ENCODE data around the gene BOC. TPM values are rescaled to one million over a fixed set of nuclear protein-coding genes. Genes with fewer than 3 reads are reported as not detected.

Gene BOC
- polyA plus RNA-seq, 1 donor from 2014 or later = 0.53 TPM

DNA sequence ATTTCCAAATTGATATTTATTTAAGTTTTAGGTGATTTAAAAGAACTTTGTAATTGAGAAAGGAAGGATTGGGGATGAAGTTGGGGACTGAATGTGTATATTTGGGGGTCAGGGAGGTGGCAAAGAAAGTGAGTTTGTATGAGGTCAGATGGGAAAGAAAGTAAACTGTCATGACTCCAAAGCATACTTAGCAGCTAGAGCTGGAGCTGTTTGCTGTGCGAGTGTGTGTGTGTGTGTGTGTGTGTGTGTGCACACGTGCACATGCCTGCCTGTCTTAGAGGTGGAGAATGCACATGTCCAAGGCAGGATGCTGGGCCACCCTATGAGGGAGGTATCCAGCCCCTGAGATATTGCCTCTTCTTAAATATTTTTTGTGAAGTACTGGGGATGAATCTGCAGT lies 21.0 kb downstream of the BOC start:
- H3K4me3 ChIP-seq (ENCODE audit: low read length) = no peak overlapping the region
- no peaks in the 10 kb centered on the region for H3K36me3 ChIP-seq (ENCODE audit: insufficient read depth, low read length)
- no peaks in the 10 kb centered on the region for H3K9me3 ChIP-seq (ENCODE audit: low read length)
- H3K9me2 ChIP-seq (ENCODE audit: insufficient read depth, low read length) = no peaks in the 10 kb centered on the region
- H4K20me1 ChIP-seq (ENCODE audit: insufficient read depth) = no peaks in the 10 kb centered on the region
- no peak overlapping the region for H3K27ac ChIP-seq (ENCODE audit: low read length)
- H3K79me2 ChIP-seq (replicated peaks; ENCODE audit: insufficient read depth, low read length) = peaks cover 72% of the 10 kb centered on the region
- TF ChIP-seq CTCF (IDR thresholded peaks at IDR 0.05; ENCODE audit: poor library complexity, severe bottlenecking) (no peak), TAF1 (IDR thresholded peaks at IDR 0.05; ENCODE audit: low read depth) (no peak), RAD21 (conservative IDR thresholded peaks at IDR 0.05) (no peak), SMC3 (conservative IDR thresholded peaks at IDR 0.05; ENCODE audit: poor library complexity) (no peak), POLR2AphosphoS5 (IDR thresholded peaks at IDR 0.05) (no peak), EZH2 (IDR thresholded peaks at IDR 0.05; ENCODE audit: borderline replicate concordance, insufficient read depth, low read length, poor library complexity, severe bottlenecking) (no peak), MXI1 (conservative IDR thresholded peaks at IDR 0.05; ENCODE audit: poor library complexity, severe bottlenecking) (no peak), EP300 (conservative IDR thresholded peaks at IDR 0.05; ENCODE audit: poor library complexity, severe bottlenecking) (no peak)
- TF ChIP-seq, protein P1, sequence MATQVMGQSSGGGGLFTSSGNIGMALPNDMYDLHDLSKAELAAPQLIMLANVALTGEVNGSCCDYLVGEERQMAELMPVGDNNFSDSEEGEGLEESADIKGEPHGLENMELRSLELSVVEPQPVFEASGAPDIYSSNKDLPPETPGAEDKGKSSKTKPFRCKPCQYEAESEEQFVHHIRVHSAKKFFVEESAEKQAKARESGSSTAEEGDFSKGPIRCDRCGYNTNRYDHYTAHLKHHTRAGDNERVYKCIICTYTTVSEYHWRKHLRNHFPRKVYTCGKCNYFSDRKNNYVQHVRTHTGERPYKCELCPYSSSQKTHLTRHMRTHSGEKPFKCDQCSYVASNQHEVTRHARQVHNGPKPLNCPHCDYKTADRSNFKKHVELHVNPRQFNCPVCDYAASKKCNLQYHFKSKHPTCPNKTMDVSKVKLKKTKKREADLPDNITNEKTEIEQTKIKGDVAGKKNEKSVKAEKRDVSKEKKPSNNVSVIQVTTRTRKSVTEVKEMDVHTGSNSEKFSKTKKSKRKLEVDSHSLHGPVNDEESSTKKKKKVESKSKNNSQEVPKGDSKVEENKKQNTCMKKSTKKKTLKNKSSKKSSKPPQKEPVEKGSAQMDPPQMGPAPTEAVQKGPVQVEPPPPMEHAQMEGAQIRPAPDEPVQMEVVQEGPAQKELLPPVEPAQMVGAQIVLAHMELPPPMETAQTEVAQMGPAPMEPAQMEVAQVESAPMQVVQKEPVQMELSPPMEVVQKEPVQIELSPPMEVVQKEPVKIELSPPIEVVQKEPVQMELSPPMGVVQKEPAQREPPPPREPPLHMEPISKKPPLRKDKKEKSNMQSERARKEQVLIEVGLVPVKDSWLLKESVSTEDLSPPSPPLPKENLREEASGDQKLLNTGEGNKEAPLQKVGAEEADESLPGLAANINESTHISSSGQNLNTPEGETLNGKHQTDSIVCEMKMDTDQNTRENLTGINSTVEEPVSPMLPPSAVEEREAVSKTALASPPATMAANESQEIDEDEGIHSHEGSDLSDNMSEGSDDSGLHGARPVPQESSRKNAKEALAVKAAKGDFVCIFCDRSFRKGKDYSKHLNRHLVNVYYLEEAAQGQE (IDR thresholded peaks at IDR 0.05; ENCODE audit: borderline replicate concordance) = no peak
- no peak overlapping the region for H3K4me2 ChIP-seq (ENCODE audit: low read length)
- no peaks in the 10 kb centered on the region for H3K27me3 ChIP-seq (ENCODE audit: insufficient read depth, low read depth, low read length)
- no peak overlapping the region for H3K9ac ChIP-seq (ENCODE audit: low read length)
- H2AFZ ChIP-seq (ENCODE audit: low read depth, low read length) = no peak overlapping the region
- no peaks in the 10 kb centered on the region for H3F3A ChIP-seq (ENCODE audit: insufficient read depth, low read length, poor library complexity, severe bottlenecking)

- H2AFZ ChIP-seq (ENCODE audit: low read depth, low read length) = no peak overlapping the region
- no peaks in the 10 kb centered on the region for H3K9me3 ChIP-seq (ENCODE audit: low read length)
- no peaks in the 10 kb centered on the region for H3K27me3 ChIP-seq (ENCODE audit: insufficient read depth, low read depth, low read length)
- H3K4me2 ChIP-seq (ENCODE audit: low read length) = no peak overlapping the region
- no peaks in the 10 kb centered on the region for H3F3A ChIP-seq (ENCODE audit: insufficient read depth, low read length, poor library complexity, severe bottlenecking)
- no peak overlapping the region for H3K27ac ChIP-seq (ENCODE audit: low read length)
- H3K79me2 ChIP-seq (replicated peaks; ENCODE audit: insufficient read depth, low read length) = peaks cover 77% of the 10 kb centered on the region
- H3K36me3 ChIP-seq (ENCODE audit: insufficient read depth, low read length) = no peaks in the 10 kb centered on the region
- no peak overlapping the region for H3K4me3 ChIP-seq (ENCODE audit: low read length)
- TF ChIP-seq CTCF (IDR thresholded peaks at IDR 0.05; ENCODE audit: poor library complexity, severe bottlenecking) (no peak), MXI1 (conservative IDR thresholded peaks at IDR 0.05; ENCODE audit: poor library complexity, severe bottlenecking) (no peak), TAF1 (IDR thresholded peaks at IDR 0.05; ENCODE audit: low read depth) (no peak), EP300 (conservative IDR thresholded peaks at IDR 0.05; ENCODE audit: poor library complexity, severe bottlenecking) (no peak), RAD21 (conservative IDR thresholded peaks at IDR 0.05) (no peak), EZH2 (IDR thresholded peaks at IDR 0.05; ENCODE audit: borderline replicate concordance, insufficient read depth, low read length, poor library complexity, severe bottlenecking) (no peak), POLR2AphosphoS5 (IDR thresholded peaks at IDR 0.05) (no peak), SMC3 (conservative IDR thresholded peaks at IDR 0.05; ENCODE audit: poor library complexity) (no peak)
- TF ChIP-seq, protein P1 (IDR thresholded peaks at IDR 0.05; ENCODE audit: borderline replicate concordance) = no peak
- H3K9me2 ChIP-seq (ENCODE audit: insufficient read depth, low read length) = no peaks in the 10 kb centered on the region
- no peaks in the 10 kb centered on the region for H4K20me1 ChIP-seq (ENCODE audit: insufficient read depth)
- no peak overlapping the region for H3K9ac ChIP-seq (ENCODE audit: low read length)
These were observed 22.1 kb downstream of the BOC start for GRCh38 chr3:113233497-113233896.

Data from neural cell (in vitro differentiated cells).